Testis (tissue), 3 donors: Measurements from ENCODE around the gene ZNF530. TPM values are rescaled to one million over a fixed set of nuclear protein-coding genes. Genes with fewer than 3 reads are reported as not detected.

Source experiments
- DNase-seq: peaks from one replicate; pipeline ENCODE4 v3.0.0-alpha.2; 2019
- H3K27ac ChIP-seq, 2 donors: fragments of 200-600 bp; sonication (generic); one replicate each; pipeline ENCODE4 v1.5.1; 2019
- H3K27me3 ChIP-seq: fragments of 200-600 bp; sonication (generic); one replicate; pipeline ENCODE4 v1.5.1; 2019
- H3K36me3 ChIP-seq: fragments of 200-600 bp; sonication (generic); one replicate; pipeline ENCODE4 v1.5.1; 2017; ENCODE audit warnings: low read depth; ENCODE audit errors: missing control alignments
- H3K4me1 ChIP-seq: fragments of 200-600 bp; sonication (generic); one replicate; pipeline ENCODE4 v1.5.1; 2019
- H3K4me3 ChIP-seq, 2 donors: fragments of 200-600 bp; sonication (generic); one replicate each; pipeline ENCODE4 v1.5.1; 2017 to 2019
- H3K9me3 ChIP-seq: fragments of 200-600 bp; sonication (generic); one replicate; pipeline ENCODE4 v1.5.1; 2017
- CTCF ChIP-seq, 3 experiments: fragments of 450-650 bp in 2 of 3; fragments of 200-600 bp in 1 of 3; sonication (generic) in 1 of 3; IDR thresholded peaks; one replicate each; pipeline ENCODE4 v1.5.1; 2016 to 2019; ENCODE audit warnings: antibody characterized with exemption in 3 of 3, mild to moderate bottlenecking in 2 of 3, moderate library complexity in 1 of 3
- POLR2A ChIP-seq: fragments of 450-650 bp; IDR thresholded peaks from one replicate; pipeline ENCODE4 v1.6.1; 2017; ENCODE audit warnings: antibody characterized with exemption, mild to moderate bottlenecking, moderate library complexity
- WGBS, 2 donors: methylation state at CpG; one replicate each; pipeline ENCODE4 v1.1.5; 2018; 5-methylcytosine and 5-hydroxymethylcytosine counted together
- intact Hi-C: fragments of 100-400 bp; cut with DNase I; formaldehyde crosslinking; loops from one replicate; pipeline ENCODE4 v1.15.1; 2023; ENCODE audit warnings: low total_unique reads
- polyA plus RNA-seq: library from polyadenylated mRNA; stranded (reverse); fragments of 350-450 nt; fragmentation: Illumina TruSeq; extraction: RNeasy Lipid Tissue Mini Kit (QIAGEN cat#74804); gene quantifications from one replicate; pipeline ENCODE4 v1.2.3, GENCODE V29; 2014; ENCODE audit warnings: low read depth, low replicate concordance; ENCODE audit not compliant: insufficient read depth
- total RNA-seq, 2 donors: library from RNA; depleted of rRNA; stranded (reverse); fragments of >200 nt; gene quantifications; one replicate each; pipeline ENCODE4 v1.2.3, GENCODE V29; 2016

ZNF530 gene
- total and polyA plus RNA-seq, 3 donors from 2014 or later: 3.0 to 9.8 (median 4.6) TPM

DNA sequence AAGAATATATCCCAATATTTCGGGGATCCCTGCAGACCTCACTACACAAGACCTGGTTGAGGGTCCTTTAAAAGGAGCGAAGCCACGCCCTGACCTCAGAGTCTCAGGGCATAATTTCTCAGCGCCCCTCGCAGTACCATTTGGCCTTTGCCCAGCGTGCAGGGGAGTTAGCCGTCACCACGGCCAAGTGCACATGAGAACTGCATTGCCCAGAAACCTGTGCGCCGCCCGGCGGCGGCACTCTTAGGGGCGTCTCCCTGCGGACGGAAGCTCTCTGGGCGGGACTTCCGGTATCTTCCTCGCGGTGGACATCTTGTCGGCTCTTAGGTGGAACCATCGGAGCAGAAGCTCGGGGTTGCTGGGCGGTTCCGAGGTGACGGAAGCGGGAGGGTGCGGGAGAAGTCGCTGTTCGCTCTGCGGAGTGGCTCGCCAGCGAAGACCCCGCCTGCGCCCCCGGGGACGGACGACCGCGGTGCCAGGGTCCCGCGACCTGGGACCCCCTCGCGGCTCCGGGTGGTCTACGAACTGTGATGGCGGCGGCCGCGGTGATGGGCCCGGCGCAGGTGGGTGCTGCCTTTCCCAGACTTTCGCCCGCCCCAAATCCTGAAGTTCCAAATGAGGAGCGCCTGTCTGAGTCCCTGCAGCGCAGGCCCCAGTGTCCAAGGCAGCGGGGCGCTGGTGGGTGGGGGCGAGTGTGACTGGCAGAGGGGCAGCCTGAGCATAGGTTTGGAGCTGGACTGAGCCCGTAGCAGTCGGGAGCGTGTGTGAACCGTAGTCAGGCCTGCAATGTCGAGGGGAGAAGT lies 14.5 kb downstream of the ZNF530 start, which contains the start of gene ZNF134:
TSS of gene ZNF134 (plus strand) at position 302 of the 803 bp plus-strand sequence. CDS start 5,227 bp downstream, outside the sequence.
- DNase-seq: peak; percentile 96
- intact Hi-C loops: no loop called here
- Histone ChIP-seq H3K36me3 (no peaks in the 10 kb centered on the region), H3K27me3 (no peaks in the 10 kb centered on the region), H3K4me3 (peak within 1 kb of the TSS; percentile 89 to 95), H3K27ac (peak within 1 kb of the TSS; percentile 36 to 74), H3K4me1 (peaks cover 5% of the 10 kb centered on the region), H3K9me3 (no peaks in the 10 kb centered on the region)
- TF ChIP-seq POLR2A (no peak), CTCF (IDR thresholded peaks at IDR 0.05) (no peak)
- WGBS, 2 donors: 1 to 3% methylated on average over 28 to 64 of the region's 64 CpGs

DNA sequence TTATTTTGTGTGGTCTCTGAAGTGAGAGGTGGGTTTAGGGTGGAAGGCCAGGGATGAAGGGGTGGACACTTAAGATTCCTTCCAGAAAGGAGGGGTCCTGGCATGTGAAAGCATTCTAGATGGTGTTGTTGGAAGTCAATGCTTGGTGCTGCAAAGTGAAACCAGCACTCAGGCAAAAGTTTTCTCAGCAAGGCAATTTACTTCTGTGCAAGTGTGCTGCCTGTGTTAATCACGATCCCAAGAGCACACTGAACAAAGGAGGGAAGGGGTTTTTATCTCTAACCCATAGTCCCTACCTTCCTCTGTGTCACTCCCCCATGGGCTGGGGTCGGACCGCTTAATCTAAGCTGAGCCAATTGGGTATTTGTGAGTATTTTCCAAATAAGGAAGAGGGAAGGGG lies 15.7 kb downstream of the ZNF530 start:
- no peak for TF ChIP-seq CTCF (IDR thresholded peaks at IDR 0.05)
- no peak for TF ChIP-seq POLR2A
- Histone ChIP-seq H3K9me3 (no peaks in the 10 kb centered on the region), H3K27me3 (no peaks in the 10 kb centered on the region), H3K27ac (no peak overlapping the region), H3K4me1 (peaks cover 5% of the 10 kb centered on the region), H3K36me3 (peaks cover 3% of the 10 kb centered on the region), H3K4me3 (peak overlapping the region in 1 of 2 donors; percentile 95)
- no peak for DNase-seq
- WGBS, 2 donors: 51 to 72% methylated on average over 3 of the region's 3 CpGs
- intact Hi-C loops: no loop called here

GRCh38 chr19:57620673-57621348 lies 21.1 kb downstream of the ZNF530 start:
- peaks cover 3% of the 10 kb centered on the region for H3K4me1 ChIP-seq
- 97 to 98% methylated on average over 10 of the region's 10 CpGs for WGBS, 2 donors
- TF ChIP-seq CTCF (IDR thresholded peaks at IDR 0.05): no peak
- no peak for TF ChIP-seq POLR2A
- H3K27ac ChIP-seq: no peak overlapping the region
- DNase-seq: no peak
- no peak overlapping the region for H3K4me3 ChIP-seq
- intact Hi-C loops: no loop called here
- H3K36me3 ChIP-seq: peaks cover 3% of the 10 kb centered on the region
- H3K9me3 ChIP-seq: peaks cover 5% of the 10 kb centered on the region
- no peaks in the 10 kb centered on the region for H3K27me3 ChIP-seq

DNA sequence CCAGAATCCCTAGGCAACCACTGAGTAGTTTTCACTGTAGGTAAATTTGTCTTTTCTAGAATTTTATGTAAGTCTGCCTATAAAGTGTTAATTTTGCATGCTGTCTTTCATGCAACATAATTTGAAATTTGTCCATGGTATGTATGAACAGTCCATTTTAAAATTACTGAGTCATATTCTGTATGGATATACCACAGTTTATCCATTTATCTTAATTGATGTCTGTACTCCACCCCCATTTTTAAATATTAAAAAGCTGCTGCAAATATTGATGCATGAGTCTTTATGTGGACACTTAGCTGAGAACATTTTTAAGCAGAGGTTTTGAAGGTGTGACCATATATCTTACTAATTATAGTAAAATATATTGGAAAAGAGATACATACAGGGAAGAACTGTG lies 23.4 kb downstream of the ZNF530 start:
- no peak overlapping the region for H3K4me3 ChIP-seq
- intact Hi-C loops: no loop called here
- no peaks in the 10 kb centered on the region for H3K27me3 ChIP-seq
- H3K27ac ChIP-seq: no peak overlapping the region
- peaks cover 5% of the 10 kb centered on the region for H3K9me3 ChIP-seq
- no peaks in the 10 kb centered on the region for H3K4me1 ChIP-seq
- TF ChIP-seq CTCF (IDR thresholded peaks at IDR 0.05) (no peak), POLR2A (no peak)
- DNase-seq: no peak
- peaks cover 3% of the 10 kb centered on the region for H3K36me3 ChIP-seq
